DMS114 treated with DMSO at 0.1 percent for 48 hours (cell line): Measurements from ENCODE around the gene MED12L.

Source experiments
- DNase-seq: peaks from one replicate; lab custom pipeline; 2025; ENCODE audit not compliant: unreplicated experiment; lab: John Stamatoyannopoulos, UW

Gene MED12L

DNA sequence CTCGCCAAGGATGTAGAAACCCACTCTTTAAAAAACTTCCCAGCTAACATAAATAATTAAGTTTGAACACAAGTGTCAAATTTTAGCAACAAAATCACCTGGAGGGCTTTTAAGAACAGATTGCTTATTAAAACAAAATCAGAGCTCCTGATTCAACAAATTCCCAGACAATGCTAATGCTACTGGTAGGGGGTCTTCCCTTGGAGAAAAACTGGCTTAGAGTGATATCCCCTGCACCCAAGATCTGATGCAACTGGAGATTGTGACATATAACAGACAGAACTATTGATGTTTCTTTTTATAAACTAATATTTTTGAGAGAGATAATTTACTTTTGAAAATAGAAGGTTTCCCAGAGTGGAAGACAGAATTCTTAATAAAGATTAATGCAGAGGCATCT, 355.5 kb downstream of the MED12L start:
- DNase-seq: no peak

DNA sequence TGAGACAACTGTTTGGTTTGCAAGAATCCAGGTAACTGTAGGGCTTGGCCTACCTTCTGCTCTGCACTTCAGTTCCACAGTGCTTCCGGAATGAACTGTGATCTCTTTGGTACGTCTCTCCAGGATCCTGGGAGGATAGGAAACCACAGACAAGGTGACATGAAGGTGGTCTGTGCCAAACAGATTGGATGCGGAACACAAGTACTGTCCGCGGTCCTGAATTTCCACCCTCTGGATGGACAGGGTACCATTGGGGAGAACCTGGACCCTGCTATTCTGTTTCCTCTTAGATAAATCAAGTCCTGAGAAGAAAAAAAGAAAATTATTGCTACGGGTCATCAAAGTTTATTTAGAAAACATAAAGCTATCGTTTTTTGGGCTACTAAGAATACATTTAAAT, 358.1 kb downstream of the MED12L start:
- DNase-seq: no peak

DNA sequence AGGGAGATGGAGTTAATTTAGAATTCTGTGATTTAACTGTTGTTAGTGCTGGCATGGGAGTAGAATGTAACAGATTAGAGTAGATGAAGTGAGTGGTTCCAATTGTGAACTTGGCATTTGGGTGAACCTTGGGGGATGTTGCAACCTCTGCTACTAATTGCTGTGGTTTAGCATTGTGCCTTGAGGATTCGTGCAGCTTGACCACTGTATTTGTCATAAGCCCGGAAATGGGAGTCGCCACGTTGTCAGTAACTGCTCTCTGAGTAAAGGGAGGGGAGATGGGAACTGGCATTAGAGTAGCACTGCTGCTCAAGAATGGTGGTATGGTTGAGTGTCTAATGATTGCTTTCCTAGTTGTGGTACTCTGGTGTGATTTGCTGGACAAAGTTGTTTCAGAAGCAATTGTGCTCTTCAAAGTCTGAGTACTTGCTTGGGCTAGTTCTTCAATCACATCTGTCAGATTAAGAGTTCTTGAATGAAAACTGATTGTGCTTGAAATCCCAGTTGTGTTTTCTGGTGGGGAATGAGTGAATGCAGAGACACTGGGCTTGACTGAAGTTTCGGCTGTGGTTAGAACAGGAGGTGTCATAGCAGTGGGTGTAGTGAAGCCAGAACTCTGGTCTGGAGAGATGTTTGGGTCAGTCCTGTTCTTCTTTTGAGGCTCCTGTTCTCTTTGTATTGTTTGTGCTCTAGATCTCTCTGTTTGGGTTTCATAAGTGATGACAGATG, 360.0 kb downstream of the MED12L start:
- no peak for DNase-seq

DNA sequence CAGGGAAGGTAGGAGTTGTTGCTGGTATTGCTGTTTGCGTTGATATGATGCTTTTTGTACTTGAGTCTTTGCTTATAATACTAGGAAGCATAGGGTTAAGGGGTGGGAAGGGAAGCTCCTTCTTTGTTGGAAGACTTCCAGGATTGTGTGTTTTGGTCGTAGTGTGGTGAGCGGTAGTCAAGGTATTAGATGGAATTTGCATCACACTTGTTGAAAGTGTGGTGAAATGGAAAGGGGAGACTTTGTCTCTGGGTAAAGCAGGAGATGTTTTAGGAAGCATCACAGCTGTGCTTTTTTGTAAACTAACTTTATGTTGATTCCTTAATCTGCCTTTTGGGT, 360.5 kb downstream of the MED12L start:
- DNase-seq: no peak

DNA sequence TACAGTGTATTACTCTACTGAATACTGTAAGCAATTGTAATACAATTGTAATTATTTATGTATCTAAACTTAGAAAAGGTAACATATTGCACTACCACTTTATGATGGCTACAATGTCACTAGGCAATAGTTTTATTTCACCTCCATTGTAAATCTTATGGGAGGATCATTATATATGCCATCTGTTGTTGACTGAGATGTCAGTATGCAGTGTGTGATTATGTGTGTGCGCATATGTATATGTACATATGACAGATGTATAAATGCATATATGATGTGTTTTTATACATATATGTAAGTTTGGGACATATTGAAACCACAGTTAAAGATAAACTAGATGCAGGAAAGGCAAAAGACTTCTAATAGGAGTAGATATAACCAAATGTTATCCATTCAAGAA, 366.9 kb downstream of the MED12L start:
- DNase-seq: no peak

DNA sequence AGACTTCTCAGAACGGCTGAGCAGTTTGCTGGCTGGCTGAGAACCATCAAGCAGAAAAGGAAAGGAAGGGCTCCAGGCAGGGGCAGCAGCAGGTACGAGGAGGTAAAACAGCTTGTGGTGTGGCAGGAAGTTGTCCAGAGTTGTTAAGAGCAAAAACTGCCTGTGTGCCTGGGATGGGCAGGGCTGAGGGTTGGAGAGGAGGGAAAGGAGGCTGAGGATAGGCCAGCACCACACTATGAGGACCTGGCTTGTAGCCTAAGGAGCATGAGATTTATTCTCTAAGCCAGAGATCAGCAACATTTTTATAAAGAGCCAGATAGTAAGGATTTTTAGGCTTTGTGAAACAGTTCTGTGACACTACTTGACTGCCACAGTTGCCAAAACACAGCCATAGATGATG, 367.4 kb downstream of the MED12L start:
- DNase-seq: no peak

DNA sequence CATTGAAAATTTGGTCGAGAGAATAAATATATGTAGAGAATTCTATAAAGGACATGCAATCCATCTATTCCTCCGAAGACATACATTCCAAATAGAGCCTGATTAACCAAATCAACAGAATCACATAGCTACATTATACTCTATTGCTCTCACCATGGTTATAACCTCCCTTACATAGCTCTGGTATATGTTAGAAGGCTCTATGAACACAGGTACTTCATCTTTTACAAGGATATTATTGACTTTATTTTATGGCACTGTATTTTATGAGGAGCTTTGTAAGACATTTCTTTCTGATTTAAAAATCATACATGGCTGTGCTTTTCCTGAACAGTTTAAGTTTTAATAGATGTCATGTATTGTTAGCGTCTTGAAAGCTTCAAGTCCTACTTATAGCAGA, 370.6 kb downstream of the MED12L start:
- no peak for DNase-seq

DNA sequence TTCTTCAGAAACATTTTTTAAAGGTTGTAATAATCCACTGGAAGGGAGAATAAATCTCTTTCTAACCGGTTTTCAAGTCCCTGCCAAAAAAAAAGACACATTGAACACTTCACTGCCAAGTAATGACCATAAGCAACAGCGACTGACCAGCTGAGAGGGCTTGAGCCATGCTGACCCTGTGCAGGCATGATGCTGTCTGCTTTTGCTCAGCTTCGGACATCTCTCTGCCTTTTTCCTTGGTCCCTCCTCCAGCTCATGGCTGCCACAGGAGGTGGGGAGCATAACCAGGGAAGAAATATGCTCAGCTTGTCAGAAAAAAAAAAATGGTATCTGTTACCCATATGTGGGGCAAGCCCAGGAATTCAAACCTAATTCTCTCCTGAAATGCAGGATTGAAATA, 373.9 kb downstream of the MED12L start:
- DNase-seq: no peak

DNA sequence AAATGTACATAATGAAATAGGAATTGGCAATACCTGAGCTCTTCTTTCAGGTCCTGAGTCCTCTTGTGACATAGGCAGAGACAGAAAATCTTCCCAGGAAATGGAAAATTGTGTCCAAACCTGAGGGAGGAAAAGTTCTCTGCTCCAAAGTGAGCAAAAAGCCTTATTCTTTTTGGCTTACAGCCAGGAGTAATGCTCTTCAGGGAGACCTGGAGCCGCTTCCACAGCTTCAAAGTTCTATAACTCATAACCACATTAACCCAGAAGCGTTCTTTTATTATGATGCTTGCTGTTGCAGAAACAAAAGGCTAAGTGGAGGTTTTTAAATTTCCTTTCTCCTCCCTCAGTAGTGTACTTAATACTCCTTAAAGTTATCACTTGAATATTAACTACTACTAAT, 374.8 kb downstream of the MED12L start:
- DNase-seq: no peak

DNA sequence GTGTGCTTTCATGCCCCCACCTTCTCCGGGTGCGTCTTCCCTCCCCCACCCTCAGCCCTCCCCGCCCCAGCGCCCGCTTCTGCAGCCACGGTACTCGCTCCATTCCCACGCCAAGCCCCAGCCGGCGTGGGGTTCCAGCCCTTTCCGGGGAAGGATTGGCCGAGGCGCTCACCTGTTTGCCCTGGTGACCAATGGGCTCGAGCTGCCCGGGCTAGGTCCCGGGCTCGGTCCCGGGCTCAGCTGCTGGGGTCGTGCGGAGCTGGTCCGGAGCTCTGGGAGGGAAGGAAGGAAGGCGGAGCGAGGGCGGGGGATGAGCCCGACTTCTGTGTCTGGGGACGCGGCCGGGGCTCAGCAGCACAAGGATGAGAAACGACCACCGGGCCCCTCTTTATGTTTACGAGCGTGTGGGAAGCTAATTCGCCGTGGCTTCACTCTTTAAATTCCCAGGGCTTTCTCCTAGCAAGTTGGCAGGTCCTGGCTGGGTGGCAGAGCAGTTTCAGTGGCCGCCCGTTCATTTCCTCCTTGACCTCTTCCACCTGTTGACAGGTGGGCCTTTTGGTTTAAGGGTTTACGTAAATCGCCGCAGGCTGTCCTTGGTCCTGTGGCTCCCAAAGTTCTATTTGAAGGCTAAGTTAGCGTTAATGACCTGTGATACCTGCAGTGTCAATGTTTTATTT, 375.4 kb downstream of the MED12L start, which contains the start of gene IGSF10:
Gene IGSF10 (minus strand): TSS at position 288 of the 677 bp plus-strand sequence. CDS start 2,352 bp downstream, outside the sequence.
- DNase-seq: no peak

DNA sequence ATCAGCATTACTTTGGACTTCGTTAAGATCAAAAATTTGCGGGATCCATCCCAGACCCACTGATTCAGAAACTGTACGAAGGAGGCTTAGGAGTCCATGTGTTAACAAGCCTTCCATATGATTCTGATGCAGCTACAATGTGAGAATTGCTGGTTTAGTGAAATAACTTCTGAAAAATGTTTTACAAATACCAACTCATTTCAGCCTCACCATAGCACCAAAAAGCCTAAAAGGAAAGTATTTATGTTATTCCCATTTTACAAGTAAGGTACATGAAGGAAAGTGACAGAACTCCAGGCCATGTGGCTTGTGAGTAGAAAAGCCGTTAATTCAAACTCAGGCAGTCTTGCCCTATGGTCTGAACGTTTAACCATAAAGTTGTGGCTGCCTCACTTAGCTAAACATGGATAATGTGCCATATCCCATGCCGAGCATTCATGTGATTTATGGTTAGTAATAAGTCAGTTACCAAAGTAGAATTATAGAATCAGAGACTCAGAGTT, 376.9 kb downstream of the MED12L start:
- no peak for DNase-seq

DNA sequence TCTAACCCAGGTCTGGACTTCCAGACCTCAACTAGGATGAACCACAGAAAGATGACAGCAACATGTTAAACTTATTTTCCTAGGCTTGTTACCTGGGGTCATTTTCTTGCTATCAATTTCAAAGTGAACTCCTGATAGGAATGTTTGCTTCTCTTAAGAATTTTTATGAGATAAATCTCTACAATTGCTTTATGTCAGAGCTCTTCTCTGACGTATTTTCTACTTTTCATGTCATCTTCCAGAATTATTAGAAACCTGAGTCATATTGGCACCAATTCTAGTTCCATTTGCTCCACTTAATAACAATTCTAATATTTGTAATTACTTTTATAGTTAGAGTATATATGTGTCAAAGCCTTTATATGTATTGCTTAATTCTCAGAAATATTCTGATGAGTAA, 377.5 kb downstream of the MED12L start:
- DNase-seq: no peak

DNA sequence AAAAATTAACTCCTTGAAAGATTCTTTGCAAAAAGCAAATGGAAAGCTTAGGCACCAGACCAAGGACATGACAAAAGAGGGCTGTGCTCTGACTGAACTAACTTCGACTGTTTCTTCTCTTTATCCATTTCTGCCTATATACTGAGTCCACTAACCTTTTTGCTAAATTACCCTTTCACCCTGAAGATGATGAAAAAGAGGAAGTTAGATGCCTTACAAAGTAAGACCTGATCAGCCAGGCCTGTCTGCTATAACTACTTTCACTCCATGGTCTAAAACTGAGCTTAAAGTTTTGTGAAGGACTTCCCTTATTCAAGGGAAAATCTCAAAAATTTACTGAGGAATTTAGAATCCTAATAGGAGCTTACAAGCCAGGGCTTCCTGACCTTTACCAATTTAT, 381.6 kb downstream of the MED12L start:
- no peak for DNase-seq

DNA sequence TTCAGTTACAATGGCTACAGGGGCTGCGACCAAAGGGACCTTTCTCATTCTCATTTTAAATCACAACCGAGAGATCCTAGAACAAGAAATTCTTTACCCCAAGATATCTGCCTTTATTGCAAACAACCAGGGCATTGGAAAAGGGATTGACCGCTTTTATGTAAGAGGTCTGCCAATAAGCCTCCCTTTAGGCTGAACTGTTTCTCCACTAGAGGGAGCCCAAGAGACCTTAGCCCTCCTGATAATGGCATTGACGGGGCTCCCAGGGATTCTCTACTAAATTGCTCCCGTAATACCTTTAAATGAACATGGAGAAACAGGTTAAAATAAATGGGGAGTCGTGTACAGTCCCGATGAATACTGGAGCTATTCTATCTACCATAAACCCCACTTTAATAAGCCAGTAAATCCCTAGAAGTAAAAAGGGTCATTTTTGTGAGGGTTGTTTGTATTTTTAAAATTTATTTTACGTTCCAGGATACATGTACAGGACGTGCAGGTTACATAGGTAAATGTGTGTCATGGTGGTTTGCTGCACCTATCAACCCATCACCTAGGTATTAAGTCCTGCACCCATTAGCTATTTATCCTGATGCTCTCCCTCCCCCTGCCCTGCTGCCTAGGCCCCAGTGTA, 382.9 kb downstream of the MED12L start:
- DNase-seq: peak; percentile 44

DNA sequence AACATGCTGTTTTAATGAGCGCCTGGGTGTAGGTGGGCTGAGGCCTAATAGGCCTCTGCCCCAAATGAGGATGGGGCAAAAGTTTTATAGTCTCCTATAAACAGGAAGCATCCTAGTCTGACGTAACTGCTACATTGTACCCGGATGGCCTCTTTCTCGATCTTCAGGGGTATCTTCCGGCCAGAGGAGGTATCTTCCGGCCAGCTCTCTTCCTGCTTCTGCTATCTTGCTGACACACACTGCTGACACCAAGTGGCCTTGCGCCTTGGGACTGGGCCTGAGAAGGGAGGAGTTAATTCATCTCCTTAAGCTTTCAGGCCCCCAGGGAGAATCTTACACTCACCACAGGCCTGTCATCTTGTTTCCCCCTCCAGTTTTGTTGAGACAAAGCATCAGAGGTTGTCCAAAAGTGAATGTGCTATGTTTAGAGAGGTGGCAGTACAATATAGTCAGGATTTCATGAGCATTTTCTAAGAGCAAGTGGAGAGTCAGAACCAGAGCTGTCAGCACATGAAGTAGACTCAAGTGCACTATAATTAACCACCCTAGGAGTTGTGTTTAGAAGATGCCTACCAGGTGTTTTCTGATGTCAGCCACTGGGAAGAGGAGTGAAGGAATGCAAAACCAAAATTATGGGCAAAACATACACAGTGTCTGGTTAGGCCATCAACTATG, 391.0 kb downstream of the MED12L start:
- no peak for DNase-seq

DNA sequence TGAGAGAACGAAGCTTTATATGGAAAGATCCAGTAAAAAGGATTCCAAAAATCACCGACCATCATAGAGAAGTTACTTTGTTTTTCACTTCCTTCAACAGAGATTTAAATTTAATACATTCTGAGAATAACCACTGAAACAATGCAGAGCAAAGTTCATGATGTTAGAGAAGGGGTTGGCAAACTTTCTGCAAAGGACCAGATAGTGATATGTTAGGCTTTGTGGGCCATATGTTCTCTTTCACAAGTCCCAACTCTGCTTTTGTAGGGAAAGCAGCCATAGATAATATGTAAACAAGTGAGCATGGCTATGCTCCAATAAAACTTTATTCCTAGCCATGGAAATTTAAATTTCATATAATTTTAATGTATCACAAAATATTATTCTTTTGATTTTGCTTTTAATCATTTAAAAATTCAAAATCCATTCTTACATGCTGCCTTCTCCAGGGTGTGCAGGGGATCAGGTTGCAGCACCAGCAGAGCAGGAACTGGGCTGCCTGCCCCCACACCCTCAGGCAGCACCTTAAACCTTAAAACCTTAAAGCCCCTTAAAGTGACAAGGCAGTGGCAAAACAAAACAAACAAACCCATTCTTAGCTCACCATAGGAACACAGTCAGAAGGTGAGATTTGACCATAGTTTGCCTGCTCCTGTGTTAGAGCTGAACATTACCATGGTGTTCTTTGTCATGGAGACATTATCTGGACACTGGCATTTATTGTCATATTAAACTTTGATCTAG, 392.3 kb downstream of the MED12L start:
- no peak for DNase-seq

DNA sequence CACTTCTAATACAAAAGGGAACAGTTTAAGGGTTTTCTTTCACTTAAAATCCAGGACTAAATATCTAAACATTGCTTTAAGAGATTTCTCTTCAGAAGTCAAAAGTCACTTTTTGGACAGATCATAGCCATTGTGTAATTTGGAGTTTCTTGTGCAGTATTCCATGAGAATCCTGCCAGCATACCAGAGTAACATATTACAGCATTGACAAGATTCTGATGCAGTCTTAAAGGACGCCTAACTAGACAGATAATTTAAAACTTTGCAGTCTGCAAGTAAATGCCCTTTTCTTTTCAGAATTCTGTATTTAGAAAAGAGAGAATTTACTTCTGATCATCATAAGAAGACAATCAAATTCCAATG, 392.9 kb downstream of the MED12L start:
- DNase-seq: no peak

DNA sequence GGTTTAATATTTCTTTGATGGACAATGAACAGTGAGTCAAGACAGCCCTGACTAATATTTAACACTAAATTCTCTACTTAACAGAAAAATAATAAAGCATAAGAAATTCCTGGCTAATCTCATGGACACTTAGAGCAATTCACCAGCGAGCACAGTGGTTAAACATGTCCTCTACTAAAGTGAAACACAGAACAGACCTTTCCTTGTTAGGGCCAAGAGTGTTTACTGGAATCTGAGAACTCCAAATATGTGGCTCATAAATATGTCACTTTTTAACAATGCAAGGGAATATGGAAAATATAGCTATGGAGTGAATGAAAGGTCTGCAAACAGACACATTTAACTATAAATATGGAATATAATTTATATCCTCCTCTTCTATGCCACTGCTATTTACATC, 394.0 kb downstream of the MED12L start:
- DNase-seq: no peak

DNA sequence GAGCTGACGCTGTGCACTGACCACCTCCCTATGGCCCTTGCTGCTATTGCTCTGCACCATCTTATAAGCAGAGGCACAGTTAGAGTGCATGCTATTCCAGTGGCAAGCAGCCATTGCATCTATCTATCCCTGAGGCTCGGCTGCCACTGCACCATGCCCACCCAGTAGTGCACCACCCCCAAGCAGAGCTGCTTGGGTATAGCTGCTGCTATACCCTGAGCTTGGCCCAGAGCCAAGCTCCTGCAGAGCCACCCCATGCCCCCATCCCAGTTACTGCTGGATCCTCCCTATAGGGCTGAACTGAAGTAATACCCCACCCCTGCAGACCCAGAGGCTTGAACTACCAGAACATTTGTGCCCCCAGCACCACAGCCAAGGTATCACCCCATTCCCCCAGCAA, 395.0 kb downstream of the MED12L start:
- DNase-seq: no peak

DNA sequence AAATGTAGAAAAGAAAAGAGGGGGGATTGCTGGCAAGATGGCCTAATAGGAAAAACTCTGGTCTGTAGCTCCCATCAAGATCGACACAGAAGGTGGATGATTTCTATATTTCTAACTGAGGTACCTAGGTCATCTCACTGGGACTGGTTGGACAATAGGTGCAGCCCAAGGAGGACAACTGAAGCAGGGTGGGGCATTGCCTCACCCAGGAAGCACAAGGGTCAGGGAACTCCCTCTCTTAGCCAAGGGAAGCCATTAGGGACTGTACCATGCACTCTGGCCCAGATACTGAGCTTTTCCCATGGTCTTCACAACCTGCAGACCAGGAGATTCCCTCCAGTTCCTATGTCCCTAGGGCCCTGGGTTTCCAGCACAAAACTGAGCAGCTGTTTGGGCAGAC, 398.0 kb downstream of the MED12L start:
- DNase-seq: no peak

DNA sequence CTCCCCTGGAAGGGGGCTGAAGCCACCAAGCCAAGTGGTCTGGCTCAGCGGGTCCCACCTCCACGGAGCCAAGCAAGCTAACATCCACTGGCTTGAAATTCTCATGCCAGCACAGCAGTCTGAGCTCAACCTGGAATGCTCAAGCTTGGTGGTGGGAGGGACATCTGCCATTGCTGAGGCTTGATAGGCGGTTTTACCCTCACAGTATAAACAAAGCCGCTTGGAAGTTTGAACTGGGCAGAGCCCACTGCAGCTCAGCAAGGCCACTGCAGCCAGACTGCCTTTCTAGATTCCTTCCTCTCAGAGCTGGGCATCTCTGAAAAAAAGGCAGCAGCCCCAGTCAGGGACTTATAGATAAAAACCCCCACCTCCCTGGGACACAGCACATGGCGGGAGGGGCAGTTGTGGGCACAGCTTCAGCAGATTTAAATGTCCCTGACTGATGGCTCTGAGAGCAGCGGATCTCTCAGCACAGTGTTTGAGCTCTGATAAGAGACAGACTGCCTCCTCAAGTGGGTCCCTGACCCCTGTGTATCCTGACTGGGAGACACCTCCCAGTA, 398.6 kb downstream of the MED12L start:
- DNase-seq: no peak
